Sigmoid colon (tissue), 7 donors: ENCODE measurements around the gene PTPN21. TPM values are rescaled to one million over a fixed set of nuclear protein-coding genes. Genes with fewer than 3 reads are reported as not detected.

Experiments
- DNase-seq: peaks from one replicate; pipeline ENCODE4 v3.0.0-alpha.2; 2019
- H3K27ac ChIP-seq, 4 donors: fragments of 200-600 bp; sonication (generic); one replicate each; pipeline ENCODE4 v1.5.1; 2016 to 2019; ENCODE audit warnings: mild to moderate bottlenecking in 1 of 4
- H3K27me3 ChIP-seq, 3 donors: fragments of 200-600 bp; sonication (generic); one replicate each; pipeline ENCODE4 v1.5.1; 2019; ENCODE audit warnings: mild to moderate bottlenecking in 1 of 3
- H3K36me3 ChIP-seq, 4 donors: fragments of 200-600 bp; sonication (generic); one replicate each; pipeline ENCODE4 v1.5.1; 2016 to 2019
- H3K4me1 ChIP-seq, 4 donors: fragments of 200-600 bp; sonication (generic); one replicate each; pipeline ENCODE4 v1.5.1; 2017 to 2019
- H3K4me3 ChIP-seq, 4 donors: fragments of 200-600 bp; sonication (generic); one replicate each; pipeline ENCODE4 v1.5.1; 2017 to 2019; ENCODE audit warnings: mild to moderate bottlenecking in 2 of 4, moderate library complexity in 1 of 4
- H3K9me3 ChIP-seq, 4 donors: fragments of 200-600 bp in 3 of 4; sonication (generic) in 3 of 4; one replicate each; pipeline versions ENCODE4 v1.5.1 to v1.6.1; 2013 to 2019
- EP300 ChIP-seq, 4 donors: sonication (generic); formaldehyde crosslinking; IDR thresholded peaks; one replicate each; pipeline ENCODE4 v1.6.1; 2017; ENCODE audit warnings: antibody characterized with exemption in 4 of 4
- POLR2A ChIP-seq, 2 donors: fragments of 450-650 bp; IDR thresholded peaks; one replicate each; pipeline ENCODE4 v1.6.1; 2016; ENCODE audit warnings: antibody characterized with exemption in 2 of 2, mild to moderate bottlenecking in 2 of 2, moderate library complexity in 2 of 2
- POLR2AphosphoS5 ChIP-seq, 4 donors: sonication (generic); formaldehyde crosslinking; IDR thresholded peaks; one replicate each; pipeline ENCODE4 v1.6.1; 2017; ENCODE audit warnings: antibody characterized with exemption in 4 of 4
- WGBS, 2 donors: extraction: QIAGEN DNeasy Blood & Tissue Kit; methylation state at CpG; one replicate each; pipeline ENCODE4 v1.1.7; 2013; 5-methylcytosine and 5-hydroxymethylcytosine counted together
- intact Hi-C: fragments of 100-400 bp; cut with DNase I; formaldehyde crosslinking; loops from one replicate; pipeline ENCODE4 v1.15.1; 2023
- polyA plus RNA-seq, 3 donors: library from polyadenylated mRNA; stranded (reverse); fragments of 200-250 nt; gene quantifications; one replicate each; pipeline ENCODE4 v1.2.3, GENCODE V29; 2013
- total RNA-seq, 4 donors: library from RNA; depleted of rRNA; stranded (reverse); fragments of >200 nt; gene quantifications; one replicate each; pipeline ENCODE4 v1.1.0, GENCODE V29; 2016
- TF ChIP-seq, protein P1 (sequence below), 4 experiments: fragments of 450-650 bp in 3 of 4; fragments of 200-600 bp in 1 of 4; IDR thresholded peaks; one replicate each; pipeline ENCODE4 v1.5.1; 2016 to 2019; ENCODE audit warnings: antibody characterized with exemption in 4 of 4, mild to moderate bottlenecking in 3 of 4, moderate library complexity in 2 of 4
- donor health status: healthy with polysubstance abuse.
- donor health status: Bipolar disorder and iron deficiency.
- donor health status: healthy.

The PTPN21 gene
- total and polyA plus RNA-seq, 7 donors: 7.3 to 29.1 (median 13.7) TPM

DNA sequence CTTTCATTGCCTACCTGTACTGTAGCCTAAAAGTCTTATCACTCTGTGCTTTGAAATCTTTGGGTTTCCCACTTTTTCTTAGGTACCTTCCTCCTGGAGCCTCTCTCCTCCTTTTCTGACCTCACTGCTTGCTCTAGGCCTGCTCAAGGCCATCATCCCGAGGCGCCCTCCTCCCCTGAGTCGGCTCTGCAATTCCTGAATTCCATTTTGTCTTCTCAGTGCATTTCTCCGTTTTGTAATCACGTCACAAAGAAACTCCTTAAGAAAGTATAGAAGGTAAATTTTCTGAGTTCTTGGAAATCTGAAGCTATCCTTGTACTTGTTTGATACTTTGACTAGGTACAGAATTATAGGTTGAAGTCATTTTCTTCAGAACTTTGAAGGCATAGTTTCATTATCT lies 33.3 kb upstream of the PTPN21 start:
- Histone ChIP-seq H3K27me3 (no peaks in the 10 kb centered on the region), H3K4me3 (no peak overlapping the region), H3K27ac (no peak overlapping the region), H3K4me1 (peaks cover 0 to 39% (median 23%) of the 10 kb centered on the region in 4 donors), H3K36me3 (peaks cover 0 to 75% (median 20%) of the 10 kb centered on the region in 4 donors), H3K9me3 (no peaks in the 10 kb centered on the region)
- intact Hi-C loops: no loop called here
- no peak for DNase-seq
- TF ChIP-seq EP300 (IDR thresholded peaks at IDR 0.05) (no peak), POLR2A (IDR thresholded peaks at IDR 0.05) (no peak), POLR2AphosphoS5 (IDR thresholded peaks at IDR 0.05) (no peak)
- TF ChIP-seq, protein P1, sequence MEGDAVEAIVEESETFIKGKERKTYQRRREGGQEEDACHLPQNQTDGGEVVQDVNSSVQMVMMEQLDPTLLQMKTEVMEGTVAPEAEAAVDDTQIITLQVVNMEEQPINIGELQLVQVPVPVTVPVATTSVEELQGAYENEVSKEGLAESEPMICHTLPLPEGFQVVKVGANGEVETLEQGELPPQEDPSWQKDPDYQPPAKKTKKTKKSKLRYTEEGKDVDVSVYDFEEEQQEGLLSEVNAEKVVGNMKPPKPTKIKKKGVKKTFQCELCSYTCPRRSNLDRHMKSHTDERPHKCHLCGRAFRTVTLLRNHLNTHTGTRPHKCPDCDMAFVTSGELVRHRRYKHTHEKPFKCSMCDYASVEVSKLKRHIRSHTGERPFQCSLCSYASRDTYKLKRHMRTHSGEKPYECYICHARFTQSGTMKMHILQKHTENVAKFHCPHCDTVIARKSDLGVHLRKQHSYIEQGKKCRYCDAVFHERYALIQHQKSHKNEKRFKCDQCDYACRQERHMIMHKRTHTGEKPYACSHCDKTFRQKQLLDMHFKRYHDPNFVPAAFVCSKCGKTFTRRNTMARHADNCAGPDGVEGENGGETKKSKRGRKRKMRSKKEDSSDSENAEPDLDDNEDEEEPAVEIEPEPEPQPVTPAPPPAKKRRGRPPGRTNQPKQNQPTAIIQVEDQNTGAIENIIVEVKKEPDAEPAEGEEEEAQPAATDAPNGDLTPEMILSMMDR (IDR thresholded peaks at IDR 0.05): no peak
- 96% methylated on average over 5 of the region's 5 CpGs for WGBS, 2 donors

DNA sequence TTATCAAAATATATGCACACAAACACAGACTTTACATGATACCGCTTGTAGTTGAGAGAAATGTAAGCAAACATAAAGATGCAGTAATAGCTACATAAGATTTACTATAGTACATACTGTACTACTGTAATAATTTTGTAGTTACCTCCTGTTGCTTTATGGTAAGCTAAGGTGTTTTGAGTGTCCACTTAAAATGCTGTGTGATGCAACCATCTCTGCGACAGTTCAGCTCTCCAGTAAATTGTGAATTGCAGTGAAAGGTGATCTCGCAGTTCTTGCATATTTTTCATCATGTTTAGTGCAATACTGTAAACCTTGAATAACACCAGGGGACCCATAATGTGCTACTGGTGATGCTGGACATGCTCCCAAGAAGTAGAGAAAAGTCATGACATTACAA lies 29.6 kb upstream of the PTPN21 start:
- DNase-seq: no peak
- Histone ChIP-seq H3K4me3 (no peak overlapping the region), H3K9me3 (no peaks in the 10 kb centered on the region), H3K36me3 (peaks cover 0 to 97% (median 22%) of the 10 kb centered on the region in 4 donors), H3K4me1 (peaks cover 0 to 8% (median 2%) of the 10 kb centered on the region in 4 donors), H3K27me3 (no peaks in the 10 kb centered on the region), H3K27ac (no peak overlapping the region)
- intact Hi-C loops: no loop called here
- TF ChIP-seq POLR2AphosphoS5 (IDR thresholded peaks at IDR 0.05) (no peak), POLR2A (IDR thresholded peaks at IDR 0.05) (no peak), EP300 (IDR thresholded peaks at IDR 0.05) (no peak)
- TF ChIP-seq, protein P1 (IDR thresholded peaks at IDR 0.05): no peak
- WGBS, 2 donors: 96 to 97% methylated on average over 3 of the region's 3 CpGs

DNA sequence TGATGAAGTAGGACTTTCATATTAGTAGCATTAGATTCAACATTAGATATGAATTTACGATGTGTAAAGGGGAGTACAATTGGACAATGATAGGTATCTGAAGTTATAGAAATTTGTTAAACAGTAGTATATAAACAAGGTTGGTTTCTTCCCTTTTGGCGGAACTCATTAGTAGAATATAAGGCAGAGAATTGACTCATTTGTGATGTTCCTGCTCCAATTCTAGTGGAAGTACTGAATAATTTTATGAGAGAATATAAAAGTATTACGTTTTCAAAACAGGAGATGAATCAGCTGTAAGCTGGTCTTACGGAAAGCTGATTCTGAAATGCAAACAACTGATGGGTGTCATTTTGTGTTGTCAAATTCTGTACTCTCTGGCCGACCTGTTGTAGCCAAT lies 21.4 kb upstream of the PTPN21 start:
- H3K9me3 ChIP-seq: no peaks in the 10 kb centered on the region
- H3K4me1 ChIP-seq: no peaks in the 10 kb centered on the region
- no peak overlapping the region for H3K27ac ChIP-seq
- H3K27me3 ChIP-seq: no peaks in the 10 kb centered on the region
- TF ChIP-seq POLR2AphosphoS5 (IDR thresholded peaks at IDR 0.05) (no peak), POLR2A (IDR thresholded peaks at IDR 0.05) (no peak), EP300 (IDR thresholded peaks at IDR 0.05) (no peak)
- TF ChIP-seq, protein P1 (IDR thresholded peaks at IDR 0.05): no peak
- intact Hi-C loops: no loop called here
- DNase-seq: no peak
- H3K36me3 ChIP-seq: peaks cover 49 to 100% (median 72%) of the 10 kb centered on the region in 4 donors
- WGBS, 2 donors: 92 to 94% methylated on average over 5 of the region's 5 CpGs
- H3K4me3 ChIP-seq: no peak overlapping the region

DNA sequence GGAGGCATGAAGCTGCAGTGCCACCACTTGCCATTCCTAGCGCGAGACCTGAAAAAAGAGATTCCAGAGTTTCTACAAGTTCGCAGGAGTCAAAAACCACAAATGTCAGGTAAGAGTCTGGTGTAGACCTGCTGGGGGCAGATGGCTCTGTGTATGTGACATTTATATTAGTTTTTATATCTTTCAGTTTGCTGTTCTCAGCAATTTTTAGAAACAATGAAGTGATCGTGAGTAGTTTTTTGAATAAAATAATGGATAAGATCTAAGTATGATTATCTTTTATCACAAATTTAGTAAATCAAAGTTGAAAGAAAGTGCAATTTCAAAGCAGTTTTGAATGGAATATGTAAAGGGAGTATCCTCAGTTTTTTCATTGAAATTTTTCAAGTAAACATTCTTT lies 17.3 kb upstream of the PTPN21 start:
- no peaks in the 10 kb centered on the region for H3K9me3 ChIP-seq
- intact Hi-C loops: no loop called here
- DNase-seq: no peak
- no peak overlapping the region for H3K4me3 ChIP-seq
- WGBS, 2 donors: 97% methylated on average over 4 of the region's 4 CpGs
- no peaks in the 10 kb centered on the region for H3K4me1 ChIP-seq
- no peak overlapping the region for H3K27ac ChIP-seq
- H3K27me3 ChIP-seq: no peaks in the 10 kb centered on the region
- TF ChIP-seq POLR2A (IDR thresholded peaks at IDR 0.05) (no peak), POLR2AphosphoS5 (IDR thresholded peaks at IDR 0.05) (no peak), EP300 (IDR thresholded peaks at IDR 0.05) (no peak)
- TF ChIP-seq, protein P1 (IDR thresholded peaks at IDR 0.05): no peak
- peaks cover 51 to 98% (median 70%) of the 10 kb centered on the region in 4 donors for H3K36me3 ChIP-seq

DNA sequence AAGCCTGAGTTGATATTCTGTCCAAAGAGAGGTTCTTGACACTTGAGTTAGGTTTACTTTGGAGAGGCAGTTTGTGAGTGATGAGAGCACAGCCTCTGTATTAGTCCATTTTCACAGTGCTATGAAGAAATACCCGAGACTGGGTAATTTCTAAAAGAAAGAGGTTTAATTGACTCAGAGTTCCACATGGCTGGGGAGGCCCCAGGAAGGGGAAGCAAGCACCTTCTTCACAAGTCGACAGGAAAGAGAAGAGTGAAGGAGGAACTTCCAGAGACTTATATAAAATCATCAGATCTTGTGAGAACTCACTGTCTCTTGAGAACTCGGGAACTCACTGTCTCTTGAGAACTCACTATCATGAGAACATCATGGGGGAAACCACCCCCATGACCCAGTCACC lies 13.4 kb upstream of the PTPN21 start:
- Histone ChIP-seq H3K4me3 (no peak overlapping the region), H3K4me1 (peaks cover 0 to 27% (median 17%) of the 10 kb centered on the region in 4 donors), H3K27me3 (no peaks in the 10 kb centered on the region), H3K36me3 (peaks cover 25 to 63% (median 38%) of the 10 kb centered on the region in 4 donors), H3K9me3 (no peaks in the 10 kb centered on the region), H3K27ac (no peak overlapping the region)
- no peak for DNase-seq
- TF ChIP-seq POLR2A (IDR thresholded peaks at IDR 0.05): no peak
- 72 to 75% methylated on average over 3 of the region's 3 CpGs for WGBS, 2 donors
- intact Hi-C loops: loop anchor here (10.0 kb wide), 1 partner anchor 1387 kb away; the partner anchor contains the start of genes EFCAB11 and TDP1
